ENCODE measurements around the gene MRI1.

The MRI1 gene

DNA sequence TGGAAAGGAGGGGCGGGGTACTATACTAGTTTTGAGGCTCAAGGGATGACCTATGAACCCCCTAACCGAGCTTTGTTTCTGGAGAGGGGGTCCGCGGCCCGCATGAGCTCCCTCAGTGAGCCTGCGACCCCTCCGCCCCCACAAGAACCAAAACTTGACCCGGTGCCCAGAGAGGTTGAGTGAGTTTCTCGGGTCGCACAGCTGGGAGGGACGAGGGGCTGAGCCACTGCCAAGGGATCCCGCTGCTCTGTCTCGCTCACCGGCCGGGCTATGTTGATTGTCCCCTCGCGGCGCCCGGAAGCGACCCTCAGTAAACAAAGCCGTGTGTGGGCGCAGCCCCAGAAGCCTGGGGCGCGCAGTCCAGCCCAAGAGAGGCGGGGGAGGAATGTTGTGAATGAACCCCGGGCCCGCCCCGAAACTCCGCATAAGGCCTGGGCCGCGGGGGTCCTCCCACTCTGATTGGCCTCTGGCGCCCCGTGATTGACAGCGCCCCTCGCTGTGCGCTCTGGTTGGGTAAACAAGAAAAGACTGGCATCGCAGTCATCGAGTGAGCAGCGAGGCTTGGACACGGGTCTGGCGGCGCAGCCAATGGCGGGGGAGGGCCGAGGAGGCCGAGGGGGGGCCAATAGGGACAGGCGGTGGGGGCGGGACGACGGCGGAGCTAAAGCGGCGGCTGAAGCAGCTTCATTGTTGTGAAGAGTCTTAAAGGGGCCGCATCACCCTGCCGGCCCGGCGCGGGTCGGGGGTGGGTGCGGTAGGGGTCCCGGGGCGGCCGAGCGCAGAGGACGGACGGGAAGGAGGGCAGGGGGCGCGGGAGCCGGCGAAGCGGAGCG lies 30.7 kb downstream of the MRI1 start, which contains the start of gene ZSWIM4:
Gene ZSWIM4, plus strand, starts transcription at position 687 of the 833 bp plus-strand sequence. CDS start 206 bp downstream, outside the sequence.
- H3K27ac ChIP-seq = peak within 1 kb of the TSS; percentile 64
- TF ChIP-seq, protein P1, sequence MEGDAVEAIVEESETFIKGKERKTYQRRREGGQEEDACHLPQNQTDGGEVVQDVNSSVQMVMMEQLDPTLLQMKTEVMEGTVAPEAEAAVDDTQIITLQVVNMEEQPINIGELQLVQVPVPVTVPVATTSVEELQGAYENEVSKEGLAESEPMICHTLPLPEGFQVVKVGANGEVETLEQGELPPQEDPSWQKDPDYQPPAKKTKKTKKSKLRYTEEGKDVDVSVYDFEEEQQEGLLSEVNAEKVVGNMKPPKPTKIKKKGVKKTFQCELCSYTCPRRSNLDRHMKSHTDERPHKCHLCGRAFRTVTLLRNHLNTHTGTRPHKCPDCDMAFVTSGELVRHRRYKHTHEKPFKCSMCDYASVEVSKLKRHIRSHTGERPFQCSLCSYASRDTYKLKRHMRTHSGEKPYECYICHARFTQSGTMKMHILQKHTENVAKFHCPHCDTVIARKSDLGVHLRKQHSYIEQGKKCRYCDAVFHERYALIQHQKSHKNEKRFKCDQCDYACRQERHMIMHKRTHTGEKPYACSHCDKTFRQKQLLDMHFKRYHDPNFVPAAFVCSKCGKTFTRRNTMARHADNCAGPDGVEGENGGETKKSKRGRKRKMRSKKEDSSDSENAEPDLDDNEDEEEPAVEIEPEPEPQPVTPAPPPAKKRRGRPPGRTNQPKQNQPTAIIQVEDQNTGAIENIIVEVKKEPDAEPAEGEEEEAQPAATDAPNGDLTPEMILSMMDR (IDR thresholded peaks at IDR 0.05) = no peak

DNA sequence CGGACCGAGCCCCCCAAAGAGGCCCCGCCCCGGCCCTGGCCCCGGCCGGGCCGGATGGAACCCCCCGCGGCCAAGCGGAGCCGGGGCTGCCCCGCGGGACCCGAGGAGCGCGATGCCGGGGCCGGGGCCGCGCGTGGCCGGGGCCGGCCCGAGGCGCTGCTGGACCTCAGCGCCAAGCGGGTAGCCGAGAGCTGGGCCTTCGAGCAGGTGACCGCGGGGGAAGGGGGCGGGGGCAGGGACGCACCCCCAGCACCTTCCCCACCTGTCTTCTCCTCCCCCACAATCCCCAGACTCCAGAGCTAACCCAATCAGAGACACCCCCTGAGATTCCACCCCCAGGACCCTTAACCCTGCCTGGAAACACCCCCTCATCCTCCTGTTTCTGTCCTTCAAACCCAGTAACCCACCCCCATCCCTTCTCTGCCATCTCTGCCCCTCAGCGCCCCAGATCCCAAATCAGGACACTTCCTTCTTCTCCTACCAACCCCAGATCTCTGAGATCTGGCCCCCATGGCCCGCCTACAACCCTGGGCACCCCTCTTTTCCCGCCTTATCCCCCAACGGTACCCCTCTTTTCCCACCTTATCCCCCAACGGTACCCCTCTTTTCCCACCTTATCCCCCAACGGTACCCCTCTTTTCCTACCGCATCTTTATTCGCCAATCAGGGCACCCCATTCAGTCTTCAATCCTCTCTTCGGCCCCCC lies 31.4 kb downstream of the MRI1 start:
- TF ChIP-seq, protein P1 (IDR thresholded peaks at IDR 0.05) = no peak
- no peak for TF ChIP-seq ZFX (IDR thresholded peaks at IDR 0.05; ENCODE audit: borderline replicate concordance)
- peak overlapping the region; percentile 64 for H3K27ac ChIP-seq

DNA sequence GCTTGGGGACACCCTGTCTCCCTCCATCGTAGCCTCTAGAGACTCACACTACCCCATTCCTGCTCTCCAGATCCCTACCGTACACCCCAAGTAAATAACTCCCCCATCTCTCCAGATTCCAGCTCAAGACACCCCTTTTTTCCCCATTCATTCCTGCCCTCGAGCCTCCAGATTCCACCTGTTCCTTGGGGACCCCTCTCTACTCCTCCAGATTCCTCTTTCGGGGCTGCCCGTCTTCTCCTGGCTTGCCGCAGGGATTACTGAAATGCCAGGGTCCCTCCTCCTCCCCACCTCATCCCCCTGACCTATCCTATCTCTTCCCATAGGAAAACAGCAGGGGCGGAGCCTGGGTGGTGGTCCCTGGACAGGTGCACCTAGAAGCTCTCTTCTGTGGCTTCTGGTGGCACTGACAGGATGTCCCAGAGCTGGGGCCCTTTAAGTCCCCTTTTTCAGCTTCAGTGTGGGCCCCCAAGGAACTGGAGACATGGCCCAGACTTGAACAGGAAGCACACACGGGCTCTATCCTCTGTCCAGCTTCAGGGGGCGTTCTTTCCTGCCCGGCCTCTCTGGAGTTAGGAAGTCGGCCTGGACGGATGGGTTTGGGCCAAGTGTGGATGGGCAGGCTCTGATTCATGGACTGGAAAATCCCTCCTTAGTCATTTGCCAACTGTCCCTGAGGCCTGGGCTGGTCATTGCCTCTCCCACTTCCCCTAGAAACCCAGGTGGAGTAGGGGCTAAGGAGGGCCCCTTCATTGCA lies 32.2 kb downstream of the MRI1 start:
- no peak for TF ChIP-seq ZFX (IDR thresholded peaks at IDR 0.05; ENCODE audit: borderline replicate concordance)
- TF ChIP-seq, protein P1 (IDR thresholded peaks at IDR 0.05) = no peak
- H3K27ac ChIP-seq = peak overlapping the region; percentile 64; the same call in 1 of the 2 replicates

DNA sequence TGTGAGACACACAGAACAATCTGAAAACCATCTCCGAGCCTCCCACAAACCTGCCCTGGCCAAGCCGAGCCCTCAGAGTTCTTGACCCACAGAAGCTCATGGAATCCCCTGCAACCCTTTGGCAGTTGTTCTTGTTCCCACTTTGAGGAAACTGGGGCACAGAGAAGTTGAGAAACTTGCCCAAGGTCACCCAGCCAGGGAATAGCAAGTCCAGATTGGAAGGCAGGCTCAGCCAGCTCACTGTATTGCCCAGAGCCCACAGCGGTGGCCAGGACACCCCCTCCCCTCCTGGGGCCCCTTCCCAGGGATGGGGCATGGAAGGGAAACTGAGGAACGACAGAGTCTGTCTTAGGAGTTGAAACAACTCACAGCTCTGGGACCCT lies 32.7 kb downstream of the MRI1 start:
- peak overlapping the region; percentile 50; the same call in 1 of the 2 replicates for H3K27ac ChIP-seq
- TF ChIP-seq ZFX (IDR thresholded peaks at IDR 0.05; ENCODE audit: borderline replicate concordance) = no peak
- TF ChIP-seq, protein P1 (IDR thresholded peaks at IDR 0.05) = no peak

DNA sequence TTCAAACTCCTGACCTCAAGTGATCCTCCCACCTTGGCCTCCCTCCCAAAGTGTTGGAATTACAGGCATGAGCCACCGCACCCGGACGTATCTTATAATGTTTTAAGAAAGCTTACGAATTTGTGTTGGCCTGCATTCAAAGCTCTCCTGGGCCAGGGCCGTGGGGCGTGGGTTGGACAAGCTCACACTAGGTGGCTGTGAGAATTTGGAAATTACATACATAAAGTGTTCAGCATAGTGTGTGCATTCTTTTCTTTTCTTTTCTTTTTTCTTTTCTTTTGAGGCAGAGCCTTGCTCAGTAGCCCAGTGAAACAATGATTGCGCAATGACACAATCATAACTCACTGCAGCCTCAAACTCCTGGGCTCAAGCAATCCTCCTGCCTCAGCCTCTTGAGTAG lies 33.5 kb downstream of the MRI1 start:
- TF ChIP-seq ZFX (IDR thresholded peaks at IDR 0.05; ENCODE audit: borderline replicate concordance) = no peak
- TF ChIP-seq, protein P1 (IDR thresholded peaks at IDR 0.05) = no peak
- peak overlapping the region; percentile 50 for H3K27ac ChIP-seq

DNA sequence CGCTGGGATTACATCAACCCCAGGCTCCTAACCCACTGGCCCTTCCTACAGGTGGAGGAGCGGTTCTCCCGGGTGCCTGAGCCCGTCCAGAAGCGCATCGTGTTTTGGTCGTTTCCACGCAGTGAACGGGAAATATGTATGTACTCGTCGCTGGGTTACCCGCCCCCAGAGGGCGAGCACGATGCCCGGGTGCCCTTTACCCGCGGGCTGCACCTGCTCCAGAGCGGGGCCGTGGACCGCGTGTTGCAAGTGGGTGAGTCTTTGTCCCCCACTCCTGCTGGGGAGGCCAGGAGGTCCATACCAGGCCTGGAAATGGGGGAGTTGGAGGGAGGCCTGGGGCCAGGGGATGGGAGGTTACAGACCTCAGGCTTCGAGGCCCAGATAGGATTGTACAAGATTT lies 35.3 kb downstream of the MRI1 start:
- H3K27ac ChIP-seq = no peak overlapping the region
- TF ChIP-seq, protein P1 (IDR thresholded peaks at IDR 0.05) = no peak
- TF ChIP-seq ZFX (IDR thresholded peaks at IDR 0.05; ENCODE audit: borderline replicate concordance) = no peak

Data from 22Rv1 (cell line).